HG03159 (cell line): ENCODE results near the gene FOXP1.

Experiments
- ATAC-seq: cut with Tn5 transposase; IDR thresholded peaks from one replicate; pipeline ENCODE4 v1.9.1; 2021; ENCODE audit warnings: mild to moderate bottlenecking, moderate library complexity; ENCODE audit not compliant: unreplicated experiment

FOXP1 gene

GRCh38 chr3:71587958-71588357 is 4.4 kb upstream of the FOXP1 start:
- no peak for ATAC-seq

- ATAC-seq, result no peak
These were observed 3.3 kb upstream of the FOXP1 start for GRCh38 chr3:71586810-71587242.

- ATAC-seq, result no peak
These were observed 2.6 kb upstream of the FOXP1 start for GRCh38 chr3:71585887-71586809.

- ATAC-seq, result no peak
These were observed 1.6 kb upstream of the FOXP1 start for GRCh38 chr3:71585131-71585530.

- ATAC-seq, result no peak
These were observed 975 bp upstream of the FOXP1 start for GRCh38 chr3:71584394-71585011.

- ATAC-seq, result no peak
These were observed 639 bp downstream of the FOXP1 start for GRCh38 chr3:71582612-71583565.

- ATAC-seq, result no peak
These were observed 1.4 kb downstream of the FOXP1 start for GRCh38 chr3:71582036-71582611.

- ATAC-seq, result no peak
These were observed 2.0 kb downstream of the FOXP1 start for GRCh38 chr3:71581457-71582035.

GRCh38 chr3:71580636-71581456 is 2.7 kb downstream of the FOXP1 start:
- no peak for ATAC-seq

- no peak for ATAC-seq
These were observed 3.6 kb downstream of the FOXP1 start for GRCh38 chr3:71579935-71580406.

GRCh38 chr3:71579326-71579934 is 4.1 kb downstream of the FOXP1 start:
- no peak for ATAC-seq

- ATAC-seq, result no peak
These were observed 5.3 kb downstream of the FOXP1 start for GRCh38 chr3:71578054-71578751.

GRCh38 chr3:71577011-71577410 is 6.5 kb downstream of the FOXP1 start:
- ATAC-seq, result no peak

- ATAC-seq, result no peak
These were observed 8.1 kb downstream of the FOXP1 start for GRCh38 chr3:71575433-71575832.

- ATAC-seq, result no peak
These were observed 10.3 kb downstream of the FOXP1 start for GRCh38 chr3:71573181-71573580.

- no peak for ATAC-seq
These were observed 13.0 kb downstream of the FOXP1 start for GRCh38 chr3:71570546-71570945.

- no peak for ATAC-seq
These were observed 15.3 kb downstream of the FOXP1 start for GRCh38 chr3:71568207-71568606.

- no peak for ATAC-seq
These were observed 16.8 kb downstream of the FOXP1 start for GRCh38 chr3:71566776-71567175.
